Ovary (tissue), 3 donors: Measurements from ENCODE around the gene MST1R.

Experiments used
- CTCF ChIP-seq, 3 donors: fragments of 450-650 bp in 2 of 3; fragments of 200-600 bp in 1 of 3; IDR thresholded peaks; one replicate each; pipeline versions ENCODE4 v1.5.1 to v1.8.0; 2016 to 2022; ENCODE audit warnings: antibody characterized with exemption in 3 of 3, mild to moderate bottlenecking in 1 of 3
- POLR2A ChIP-seq: fragments of 450-650 bp; IDR thresholded peaks from one replicate; pipeline ENCODE4 v1.6.1; 2017; ENCODE audit warnings: antibody characterized with exemption, mild to moderate bottlenecking, moderate library complexity
- donor health status: DM: no; HTN: no; CAD: no.

GRCh38 chr3:49906073-49906743 lies 2.5 kb upstream of the MST1R start:
- no peak for TF ChIP-seq POLR2A
- peak in 2 of 3 donors; percentile 62 to 71 for TF ChIP-seq CTCF (IDR thresholded peaks at IDR 0.05)
